SK-N-SH (cell line): Measurements from ENCODE around the gene TNFAIP1. TPM values are rescaled to one million over a fixed set of nuclear protein-coding genes. Genes with fewer than 3 reads are reported as not detected.

Experiments
- CTCF ChIA-PET: fragments of 300-600, 350-600 bp; formaldehyde crosslinking; extraction: SDS; loops from one replicate; lab custom pipeline; 2021; lab: Yijun Ruan, JAX
- POLR2A ChIA-PET: fragments of 350-600 bp; sonication (Branson Sonifier 250); formaldehyde crosslinking; extraction: SDS; loops from one replicate; lab custom pipeline; 2020; ENCODE audit warnings: antibody characterized with exemption, inconsistent platforms; lab: Yijun Ruan, JAX
- DNase-seq: peaks from one replicate; pipeline ENCODE4 v3.0.0; 2012
- H2AFZ ChIP-seq: fragments of 200-600 bp; sonication (generic); 2 replicates; pipeline ENCODE4 v1.8.1; 2016; ENCODE audit warnings: antibody characterized with exemption, mild to moderate bottlenecking, low read depth
- H3F3A ChIP-seq: fragments of 200-600 bp; sonication (generic); replicated peaks from 2 replicates; pipeline ENCODE3; 2016; ENCODE audit warnings: antibody characterized with exemption, mild to moderate bottlenecking; ENCODE audit not compliant: insufficient read depth
- H3K27ac ChIP-seq, 2 experiments: fragments of 200-500 bp in 1 of 2; fragments of 200-600 bp in 1 of 2; sonication (Bioruptor generic) in 1 of 2; sonication (generic), shearing (Covaris generic) in 1 of 2; 2 replicates each; pipeline versions ENCODE4 v1.5.1 to v1.6.1; 2014 to 2016; ENCODE audit warnings: low read depth in 2 of 2, inconsistent platforms in 1 of 2, low read length in 1 of 2, mild to moderate bottlenecking in 1 of 2, mixed read lengths in 1 of 2
- H3K27me3 ChIP-seq: fragments of 200-600 bp; sonication (generic), shearing (Covaris generic); 2 replicates; pipeline ENCODE4 v1.6.1; 2016; ENCODE audit warnings: mixed run types; ENCODE audit not compliant: insufficient read depth
- H3K36me3 ChIP-seq, 2 experiments: fragments of 200-500 bp in 1 of 2; fragments of 200-600 bp in 1 of 2; sonication (Bioruptor generic) in 1 of 2; sonication (generic) in 1 of 2; replicated peaks in 1 of 2; 2 replicates each; pipeline versions ENCODE3 to v1.5.1; 2014 to 2016; ENCODE audit warnings: low read length in 1 of 2, mild to moderate bottlenecking in 1 of 2; ENCODE audit not compliant: insufficient read depth in 2 of 2, control insufficient read depth in 1 of 2
- H3K4me1 ChIP-seq, 2 experiments: fragments of 200-500 bp in 1 of 2; fragments of 200-600 bp in 1 of 2; sonication (Bioruptor generic) in 1 of 2; sonication (generic), shearing (Covaris generic) in 1 of 2; 2 replicates each; pipeline versions ENCODE4 v1.5.1 to v1.6.1; 2014 to 2016; ENCODE audit warnings: low read depth in 1 of 2, low read length in 1 of 2, mixed run types in 1 of 2; ENCODE audit not compliant: insufficient read depth in 2 of 2, control insufficient read depth in 1 of 2
- H3K4me2 ChIP-seq: fragments of 200-600 bp; sonication (generic), shearing (Covaris generic); 2 replicates; pipeline ENCODE4 v1.6.1; 2017; ENCODE audit warnings: mixed run types
- H3K4me3 ChIP-seq, 2 experiments: fragments of 200-500 bp in 1 of 2; fragments of 200-600 bp in 1 of 2; sonication (Bioruptor generic) in 1 of 2; sonication (generic), shearing (Covaris generic) in 1 of 2; 2 replicates each; pipeline versions ENCODE4 v1.5.1 to v1.8.1; 2014 to 2016; ENCODE audit warnings: low read depth in 2 of 2, inconsistent platforms in 1 of 2, low read length in 1 of 2, mild to moderate bottlenecking in 1 of 2, mixed read lengths in 1 of 2, moderate library complexity in 1 of 2
- H3K79me2 ChIP-seq: fragments of 200-600 bp; sonication (generic); 2 replicates; pipeline ENCODE4 v1.8.1; 2017; ENCODE audit warnings: mild to moderate bottlenecking; ENCODE audit not compliant: insufficient read depth
- H3K9ac ChIP-seq: fragments of 200-600 bp; sonication (generic); 2 replicates; pipeline ENCODE4 v1.6.1; 2017; ENCODE audit warnings: mixed run types
- H3K9me2 ChIP-seq: fragments of 200-600 bp; sonication (generic); 2 replicates; pipeline ENCODE4 v1.6.1; 2017; ENCODE audit warnings: mixed run types
- H3K9me3 ChIP-seq: fragments of 200-600 bp; sonication (generic); 2 replicates; pipeline ENCODE4 v1.6.1; 2017; ENCODE audit warnings: mixed run types, mild to moderate bottlenecking, moderate library complexity
- H4K20me1 ChIP-seq: fragments of 200-600 bp; sonication (generic); 2 replicates; pipeline ENCODE4 v1.6.1; 2017; ENCODE audit warnings: mild to moderate bottlenecking, mixed run types; ENCODE audit not compliant: insufficient read depth
- ELF1 ChIP-seq: IDR thresholded peaks from 2 replicates; pipeline ENCODE4 v1.4.0; 2012
- EP300 ChIP-seq, 2 experiments: IDR thresholded peaks; 2 replicates each; pipeline versions ENCODE4 v1.4.0 to v1.6.1; 2012; ENCODE audit warnings: borderline replicate concordance in 1 of 2, low read depth in 1 of 2, low read length in 1 of 2
- GABPA ChIP-seq: IDR thresholded peaks from 2 replicates; pipeline ENCODE4 v1.4.0; 2012; ENCODE audit warnings: low read depth, mild to moderate bottlenecking
- GATA2 ChIP-seq: sonication (generic); formaldehyde crosslinking; IDR thresholded peaks from 2 replicates; pipeline ENCODE4 v1.5.0; 2020; ENCODE audit warnings: mild to moderate bottlenecking, missing genetic modification reagents
- JUND ChIP-seq: IDR thresholded peaks from 2 replicates; pipeline ENCODE4 v1.4.0; 2012
- NRF1 ChIP-seq: IDR thresholded peaks from 2 replicates; pipeline ENCODE4 v1.6.1; 2012; ENCODE audit warnings: low read depth, mild to moderate bottlenecking, low read length
- POLR2AphosphoS5 ChIP-seq: IDR thresholded peaks from 2 replicates; pipeline ENCODE4 v1.6.1; 2012; ENCODE audit warnings: low read depth, low read length
- SMC3 ChIP-seq: IDR thresholded peaks from 2 replicates; pipeline ENCODE4 v1.6.1; 2012; ENCODE audit warnings: low read depth, low read length, improper control_type of control experiment
- TAF1 ChIP-seq: IDR thresholded peaks from 2 replicates; pipeline ENCODE4 v1.6.1; 2012; ENCODE audit warnings: low read depth, mild to moderate bottlenecking, low read length, moderate library complexity, borderline replicate concordance
- YY1 ChIP-seq: IDR thresholded peaks from 2 replicates; pipeline ENCODE4 v1.4.0; 2012; ENCODE audit warnings: low read depth, mild to moderate bottlenecking
- WGBS: methylation state at CpG from one replicate; pipeline ENCODE4 v1.1.6; 2017; ENCODE audit warnings: low lambda C conversion rate; 5-methylcytosine and 5-hydroxymethylcytosine counted together
- polyA plus RNA-seq, 3 experiments: library from polyadenylated mRNA; depleted of rRNA; stranded (reverse); fragments of >200 nt; gene quantifications; 2 replicates each; pipeline ENCODE4 v1.2.3, GENCODE V29; 2012
- TF ChIP-seq, protein P1 (sequence below): IDR thresholded peaks from 2 replicates; pipeline ENCODE4 v1.4.0; 2012; ENCODE audit warnings: low read depth, borderline replicate concordance
- TF ChIP-seq, protein P2 (sequence below): fragments of 150-350 bp; IDR thresholded peaks from 2 replicates; pipeline ENCODE4 v1.6.1; 2017; ENCODE audit warnings: antibody characterized with exemption, low read length, low read depth, borderline replicate concordance
- TF ChIP-seq, protein P3 (sequence below): fragments of 150-350 bp; IDR thresholded peaks from 2 replicates; pipeline ENCODE4 v1.6.1; 2016; ENCODE audit warnings: mild to moderate bottlenecking, low read depth, low read length
- TF ChIP-seq, protein P4 (sequence below): IDR thresholded peaks from 2 replicates; pipeline ENCODE4 v1.6.1; 2012; ENCODE audit warnings: mild to moderate bottlenecking, low read depth, low read length, moderate library complexity
- TF ChIP-seq, protein P5 (sequence below): IDR thresholded peaks from 2 replicates; pipeline ENCODE4 v1.4.0; 2012; ENCODE audit warnings: low read depth
- TF ChIP-seq, protein P6 (sequence below): IDR thresholded peaks from 2 replicates; pipeline ENCODE4 v1.4.0; 2012; ENCODE audit warnings: low read depth, borderline replicate concordance

TNFAIP1 gene
- polyA plus RNA-seq, 1 of the 3 experiments (the other 2 are of a cell fraction) = 52.0 TPM

DNA sequence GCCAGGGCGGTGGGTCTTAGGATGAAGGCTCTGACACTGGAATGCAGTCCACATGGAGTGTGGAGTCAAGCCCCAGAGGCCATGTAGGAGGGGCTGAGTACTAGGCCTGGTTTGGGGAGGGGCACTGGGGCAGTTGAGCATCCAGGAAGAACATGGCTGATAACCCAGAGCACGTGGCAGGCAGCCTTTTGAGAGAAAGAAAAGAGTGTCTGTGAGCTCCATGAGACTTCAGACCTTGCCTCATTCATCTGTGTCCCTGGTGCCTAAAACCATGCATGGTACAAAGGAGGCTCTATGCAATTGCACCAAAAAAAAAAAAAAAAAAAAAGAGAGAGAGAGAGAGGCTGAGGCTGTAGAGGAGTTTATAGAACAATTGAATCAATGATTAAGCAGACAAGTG is 55.8 kb downstream of the TNFAIP1 start (continued):
- TF ChIP-seq, protein P1, sequence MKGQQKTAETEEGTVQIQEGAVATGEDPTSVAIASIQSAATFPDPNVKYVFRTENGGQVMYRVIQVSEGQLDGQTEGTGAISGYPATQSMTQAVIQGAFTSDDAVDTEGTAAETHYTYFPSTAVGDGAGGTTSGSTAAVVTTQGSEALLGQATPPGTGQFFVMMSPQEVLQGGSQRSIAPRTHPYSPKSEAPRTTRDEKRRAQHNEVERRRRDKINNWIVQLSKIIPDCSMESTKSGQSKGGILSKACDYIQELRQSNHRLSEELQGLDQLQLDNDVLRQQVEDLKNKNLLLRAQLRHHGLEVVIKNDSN = no peak
- TF ChIP-seq EP300 (IDR thresholded peaks at IDR 0.05; ENCODE audit: borderline replicate concordance in 1 of 2, low read depth in 1 of 2, low read length in 1 of 2) (no peak), SMC3 (no peak)

DNA sequence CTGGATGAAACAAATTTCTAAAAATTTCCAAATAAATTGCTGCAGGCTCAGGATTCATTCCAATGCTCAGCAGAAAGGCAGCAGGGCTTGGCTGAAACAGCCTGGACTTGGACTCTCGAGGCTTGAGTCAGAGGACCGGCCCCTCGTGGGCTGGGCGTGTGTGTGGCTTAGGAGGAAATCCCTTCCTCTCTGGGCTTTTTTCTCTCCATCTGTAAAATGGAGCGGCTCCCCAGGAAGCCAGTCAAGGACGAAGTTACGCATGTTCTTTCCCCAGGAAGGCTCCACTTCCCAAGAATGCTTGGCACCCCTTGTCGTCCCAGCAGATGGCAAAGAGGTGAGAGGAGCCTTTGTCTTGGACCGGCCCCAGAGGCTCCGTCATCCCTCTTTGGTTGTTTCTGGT is 56.9 kb downstream of the TNFAIP1 start:
- CTCF ChIA-PET = no interaction called here
- no peaks in the 10 kb centered on the region for H4K20me1 ChIP-seq
- no peak for DNase-seq
- peaks cover 4% of the 10 kb centered on the region for H3F3A ChIP-seq
- no peak overlapping the region for H3K4me2 ChIP-seq
- TF ChIP-seq JUND (no peak), GATA2 (CRISPR knock-in tag) (no peak), NRF1 (no peak), EP300 (IDR thresholded peaks at IDR 0.05; ENCODE audit: borderline replicate concordance in 1 of 2, low read depth in 1 of 2, low read length in 1 of 2) (no peak), YY1 (no peak), TAF1 (no peak), POLR2AphosphoS5 (no peak), ELF1 (no peak), GABPA (no peak)
- TF ChIP-seq, protein P2, sequence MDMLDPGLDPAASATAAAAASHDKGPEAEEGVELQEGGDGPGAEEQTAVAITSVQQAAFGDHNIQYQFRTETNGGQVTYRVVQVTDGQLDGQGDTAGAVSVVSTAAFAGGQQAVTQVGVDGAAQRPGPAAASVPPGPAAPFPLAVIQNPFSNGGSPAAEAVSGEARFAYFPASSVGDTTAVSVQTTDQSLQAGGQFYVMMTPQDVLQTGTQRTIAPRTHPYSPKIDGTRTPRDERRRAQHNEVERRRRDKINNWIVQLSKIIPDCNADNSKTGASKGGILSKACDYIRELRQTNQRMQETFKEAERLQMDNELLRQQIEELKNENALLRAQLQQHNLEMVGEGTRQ = no peak
- TF ChIP-seq, protein P3, sequence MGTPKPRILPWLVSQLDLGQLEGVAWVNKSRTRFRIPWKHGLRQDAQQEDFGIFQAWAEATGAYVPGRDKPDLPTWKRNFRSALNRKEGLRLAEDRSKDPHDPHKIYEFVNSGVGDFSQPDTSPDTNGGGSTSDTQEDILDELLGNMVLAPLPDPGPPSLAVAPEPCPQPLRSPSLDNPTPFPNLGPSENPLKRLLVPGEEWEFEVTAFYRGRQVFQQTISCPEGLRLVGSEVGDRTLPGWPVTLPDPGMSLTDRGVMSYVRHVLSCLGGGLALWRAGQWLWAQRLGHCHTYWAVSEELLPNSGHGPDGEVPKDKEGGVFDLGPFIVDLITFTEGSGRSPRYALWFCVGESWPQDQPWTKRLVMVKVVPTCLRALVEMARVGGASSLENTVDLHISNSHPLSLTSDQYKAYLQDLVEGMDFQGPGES = no peak
- TF ChIP-seq, protein P4, sequence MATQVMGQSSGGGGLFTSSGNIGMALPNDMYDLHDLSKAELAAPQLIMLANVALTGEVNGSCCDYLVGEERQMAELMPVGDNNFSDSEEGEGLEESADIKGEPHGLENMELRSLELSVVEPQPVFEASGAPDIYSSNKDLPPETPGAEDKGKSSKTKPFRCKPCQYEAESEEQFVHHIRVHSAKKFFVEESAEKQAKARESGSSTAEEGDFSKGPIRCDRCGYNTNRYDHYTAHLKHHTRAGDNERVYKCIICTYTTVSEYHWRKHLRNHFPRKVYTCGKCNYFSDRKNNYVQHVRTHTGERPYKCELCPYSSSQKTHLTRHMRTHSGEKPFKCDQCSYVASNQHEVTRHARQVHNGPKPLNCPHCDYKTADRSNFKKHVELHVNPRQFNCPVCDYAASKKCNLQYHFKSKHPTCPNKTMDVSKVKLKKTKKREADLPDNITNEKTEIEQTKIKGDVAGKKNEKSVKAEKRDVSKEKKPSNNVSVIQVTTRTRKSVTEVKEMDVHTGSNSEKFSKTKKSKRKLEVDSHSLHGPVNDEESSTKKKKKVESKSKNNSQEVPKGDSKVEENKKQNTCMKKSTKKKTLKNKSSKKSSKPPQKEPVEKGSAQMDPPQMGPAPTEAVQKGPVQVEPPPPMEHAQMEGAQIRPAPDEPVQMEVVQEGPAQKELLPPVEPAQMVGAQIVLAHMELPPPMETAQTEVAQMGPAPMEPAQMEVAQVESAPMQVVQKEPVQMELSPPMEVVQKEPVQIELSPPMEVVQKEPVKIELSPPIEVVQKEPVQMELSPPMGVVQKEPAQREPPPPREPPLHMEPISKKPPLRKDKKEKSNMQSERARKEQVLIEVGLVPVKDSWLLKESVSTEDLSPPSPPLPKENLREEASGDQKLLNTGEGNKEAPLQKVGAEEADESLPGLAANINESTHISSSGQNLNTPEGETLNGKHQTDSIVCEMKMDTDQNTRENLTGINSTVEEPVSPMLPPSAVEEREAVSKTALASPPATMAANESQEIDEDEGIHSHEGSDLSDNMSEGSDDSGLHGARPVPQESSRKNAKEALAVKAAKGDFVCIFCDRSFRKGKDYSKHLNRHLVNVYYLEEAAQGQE = no peak
- TF ChIP-seq, protein P5, sequence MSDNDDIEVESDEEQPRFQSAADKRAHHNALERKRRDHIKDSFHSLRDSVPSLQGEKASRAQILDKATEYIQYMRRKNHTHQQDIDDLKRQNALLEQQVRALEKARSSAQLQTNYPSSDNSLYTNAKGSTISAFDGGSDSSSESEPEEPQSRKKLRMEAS = no peak
- TF ChIP-seq, protein P6, sequence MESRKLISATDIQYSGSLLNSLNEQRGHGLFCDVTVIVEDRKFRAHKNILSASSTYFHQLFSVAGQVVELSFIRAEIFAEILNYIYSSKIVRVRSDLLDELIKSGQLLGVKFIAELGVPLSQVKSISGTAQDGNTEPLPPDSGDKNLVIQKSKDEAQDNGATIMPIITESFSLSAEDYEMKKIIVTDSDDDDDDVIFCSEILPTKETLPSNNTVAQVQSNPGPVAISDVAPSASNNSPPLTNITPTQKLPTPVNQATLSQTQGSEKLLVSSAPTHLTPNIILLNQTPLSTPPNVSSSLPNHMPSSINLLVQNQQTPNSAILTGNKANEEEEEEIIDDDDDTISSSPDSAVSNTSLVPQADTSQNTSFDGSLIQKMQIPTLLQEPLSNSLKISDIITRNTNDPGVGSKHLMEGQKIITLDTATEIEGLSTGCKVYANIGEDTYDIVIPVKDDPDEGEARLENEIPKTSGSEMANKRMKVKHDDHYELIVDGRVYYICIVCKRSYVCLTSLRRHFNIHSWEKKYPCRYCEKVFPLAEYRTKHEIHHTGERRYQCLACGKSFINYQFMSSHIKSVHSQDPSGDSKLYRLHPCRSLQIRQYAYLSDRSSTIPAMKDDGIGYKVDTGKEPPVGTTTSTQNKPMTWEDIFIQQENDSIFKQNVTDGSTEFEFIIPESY = no peak
- TF ChIP-seq, all 33 proteins: peak for 0
- Histone ChIP-seq H3K9ac (no peak overlapping the region), H3K4me3 (no peak overlapping the region), H3K4me1 (no peaks in the 10 kb centered on the region), H3K9me2 (no peaks in the 10 kb centered on the region), H3K27me3 (no peaks in the 10 kb centered on the region), H3K79me2 (no peaks in the 10 kb centered on the region), H3K36me3 (peaks cover 27 to 68% of the 10 kb centered on the region in 2 experiments), H3K9me3 (no peaks in the 10 kb centered on the region), H3K27ac (no peak overlapping the region), H2AFZ (no peak overlapping the region)
- POLR2A ChIA-PET = no interaction called here
- WGBS = 95% methylated on average over 10 of the region's 10 CpGs
